GM12872 (cell line): ENCODE measurements around the gene GRID1.

Experiments
- TF ChIP-seq, protein P1 (sequence below): IDR thresholded peaks from 3 replicates; pipeline ENCODE4 v1.5.1; 2011; ENCODE audit warnings: low read depth, mild to moderate bottlenecking, low read length, moderate library complexity; ENCODE audit not compliant: insufficient read depth

The GRID1 gene

DNA sequence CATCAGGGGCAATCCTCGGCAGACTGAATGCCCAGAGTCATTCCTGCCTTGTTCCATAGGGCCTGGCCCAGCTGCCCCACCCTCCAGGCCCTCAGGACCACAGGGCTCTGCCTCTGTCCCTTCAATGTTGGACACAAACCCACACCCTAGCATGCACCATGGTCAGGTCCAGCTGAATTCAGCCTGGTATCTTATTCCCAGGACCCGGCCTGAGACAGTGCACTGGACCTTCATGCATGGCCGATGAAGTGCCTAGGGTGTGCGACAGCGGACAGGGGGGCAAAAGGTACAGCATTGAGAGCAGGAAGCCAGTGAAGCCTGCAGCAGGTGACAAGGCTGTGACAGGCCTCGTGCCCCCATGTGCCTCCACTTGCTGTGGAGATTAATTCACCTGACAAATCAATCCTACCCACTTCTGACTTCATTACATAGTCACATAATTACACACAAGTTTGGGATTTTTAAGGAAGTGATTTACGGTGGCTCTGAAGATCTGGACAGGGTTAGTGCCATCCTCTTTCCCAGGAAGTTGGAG lies 261.9 kb downstream of the GRID1 start:
- TF ChIP-seq, protein P1, sequence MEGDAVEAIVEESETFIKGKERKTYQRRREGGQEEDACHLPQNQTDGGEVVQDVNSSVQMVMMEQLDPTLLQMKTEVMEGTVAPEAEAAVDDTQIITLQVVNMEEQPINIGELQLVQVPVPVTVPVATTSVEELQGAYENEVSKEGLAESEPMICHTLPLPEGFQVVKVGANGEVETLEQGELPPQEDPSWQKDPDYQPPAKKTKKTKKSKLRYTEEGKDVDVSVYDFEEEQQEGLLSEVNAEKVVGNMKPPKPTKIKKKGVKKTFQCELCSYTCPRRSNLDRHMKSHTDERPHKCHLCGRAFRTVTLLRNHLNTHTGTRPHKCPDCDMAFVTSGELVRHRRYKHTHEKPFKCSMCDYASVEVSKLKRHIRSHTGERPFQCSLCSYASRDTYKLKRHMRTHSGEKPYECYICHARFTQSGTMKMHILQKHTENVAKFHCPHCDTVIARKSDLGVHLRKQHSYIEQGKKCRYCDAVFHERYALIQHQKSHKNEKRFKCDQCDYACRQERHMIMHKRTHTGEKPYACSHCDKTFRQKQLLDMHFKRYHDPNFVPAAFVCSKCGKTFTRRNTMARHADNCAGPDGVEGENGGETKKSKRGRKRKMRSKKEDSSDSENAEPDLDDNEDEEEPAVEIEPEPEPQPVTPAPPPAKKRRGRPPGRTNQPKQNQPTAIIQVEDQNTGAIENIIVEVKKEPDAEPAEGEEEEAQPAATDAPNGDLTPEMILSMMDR: no peak

DNA sequence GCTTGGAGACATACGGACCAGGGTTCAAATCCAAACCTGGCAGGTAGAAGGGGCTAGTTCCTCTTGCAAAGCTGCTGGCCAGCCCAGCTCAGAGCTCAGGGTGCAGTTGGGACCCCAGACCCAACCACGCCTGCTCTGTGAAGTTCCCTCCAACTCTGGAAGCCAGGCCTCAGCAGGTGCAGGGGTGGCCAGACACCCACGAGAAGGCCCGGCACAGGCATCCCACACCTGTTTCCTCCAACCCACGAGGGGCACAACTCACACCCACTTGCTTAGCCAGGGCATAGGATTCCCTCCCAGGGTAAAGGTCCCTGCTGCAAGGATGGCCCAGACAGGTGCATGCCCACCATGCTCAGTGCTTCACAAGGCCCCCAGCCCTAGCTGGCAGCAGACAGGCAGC lies 262.4 kb downstream of the GRID1 start:
- TF ChIP-seq, protein P1: no peak

DNA sequence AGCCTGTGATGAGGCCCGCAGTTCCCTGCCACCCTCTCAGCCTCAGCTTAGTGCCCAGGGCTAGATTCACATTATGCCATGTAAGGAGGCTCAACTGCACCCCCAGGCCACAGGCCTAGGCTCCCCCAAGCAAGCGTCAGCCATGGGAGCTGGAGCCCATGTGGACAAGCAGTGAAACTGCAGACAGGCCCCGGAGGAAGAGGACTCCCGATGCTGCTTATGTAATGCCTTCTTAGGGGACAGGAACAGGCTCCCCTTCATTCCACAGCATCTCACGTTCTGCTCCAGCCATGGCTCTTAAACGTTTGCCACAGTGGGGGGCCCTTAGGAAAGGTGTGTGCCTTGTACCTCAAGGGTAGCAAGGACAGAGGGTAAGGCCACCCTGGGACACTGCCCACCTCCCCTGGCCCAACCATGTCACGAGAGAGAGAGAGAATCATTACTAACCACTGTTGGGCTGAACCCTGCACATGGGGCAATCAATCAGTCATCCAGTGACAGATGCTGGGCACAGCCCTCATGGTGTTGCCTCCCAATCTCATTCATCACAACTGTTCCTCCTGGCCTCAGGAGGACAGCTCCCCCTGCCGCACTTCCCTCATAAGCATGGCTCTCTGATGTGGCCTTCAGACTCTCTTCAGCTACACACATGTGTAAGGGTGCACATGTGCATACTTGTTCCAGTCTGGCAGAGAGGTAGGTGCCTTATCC lies 263.0 kb downstream of the GRID1 start:
- TF ChIP-seq, protein P1: peak; percentile 37; the same call in 2 of the 3 replicates

DNA sequence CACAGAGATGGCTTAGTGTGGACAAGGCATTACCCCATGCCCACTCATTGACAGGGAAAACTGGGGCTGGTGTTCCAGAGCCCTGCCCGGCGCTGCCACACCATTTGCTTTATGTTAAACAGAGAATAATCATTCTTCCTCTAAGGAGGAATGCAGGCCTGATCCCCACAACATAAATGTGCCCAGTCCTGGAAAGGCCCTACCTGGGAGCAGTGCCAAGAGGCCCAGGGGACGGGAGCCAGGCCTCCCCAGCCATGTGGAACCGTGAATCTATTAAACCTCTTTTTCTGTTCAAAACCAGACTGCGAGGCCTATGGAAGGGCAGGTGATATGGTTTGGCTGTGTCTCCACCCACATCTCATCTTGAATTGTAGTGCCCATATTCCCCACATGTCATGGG lies 264.1 kb downstream of the GRID1 start:
- TF ChIP-seq, protein P1: no peak

DNA sequence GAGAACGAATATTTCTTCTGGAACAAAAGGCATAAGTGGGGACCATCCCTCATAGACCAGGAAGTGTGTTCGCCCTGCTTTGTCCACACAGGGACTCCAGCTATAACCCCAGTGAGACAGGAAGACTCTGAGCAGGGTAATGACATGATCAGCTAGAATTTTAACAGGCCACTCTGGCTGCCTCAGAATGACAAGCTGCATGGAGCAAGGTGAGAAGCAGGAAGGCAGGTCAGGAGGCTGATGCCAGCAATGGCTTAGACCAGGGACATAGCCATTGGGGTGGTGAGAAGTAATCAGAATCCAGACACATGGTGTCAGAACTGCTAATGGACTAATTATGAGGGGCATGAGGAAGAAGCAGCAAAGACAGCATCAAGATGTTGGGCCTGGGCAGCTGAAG lies 264.6 kb downstream of the GRID1 start:
- TF ChIP-seq, protein P1: no peak

DNA sequence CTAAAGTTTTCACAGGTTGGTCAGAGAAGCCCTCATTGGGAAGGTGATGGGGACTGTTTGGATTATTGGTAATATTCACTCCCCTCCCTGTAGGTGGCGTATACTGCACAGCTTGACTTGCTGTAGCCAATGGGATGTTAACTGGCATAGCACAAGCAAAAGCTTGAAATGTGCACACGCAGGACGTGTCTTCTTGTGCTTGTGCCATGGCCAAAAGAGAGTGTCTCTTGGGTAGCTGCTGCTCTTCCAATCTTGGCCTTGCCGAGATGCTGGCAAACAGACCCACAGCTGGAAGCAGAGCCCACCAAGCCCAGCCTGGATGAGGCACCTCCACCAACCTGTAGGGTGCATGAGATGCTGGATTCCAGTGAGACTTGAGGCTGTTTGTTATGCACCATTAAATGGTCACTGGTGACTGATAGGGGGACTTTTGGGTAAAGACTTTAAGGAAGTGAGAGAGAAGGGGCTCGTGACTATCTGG lies 266.0 kb downstream of the GRID1 start:
- TF ChIP-seq, protein P1: peak; percentile 73

DNA sequence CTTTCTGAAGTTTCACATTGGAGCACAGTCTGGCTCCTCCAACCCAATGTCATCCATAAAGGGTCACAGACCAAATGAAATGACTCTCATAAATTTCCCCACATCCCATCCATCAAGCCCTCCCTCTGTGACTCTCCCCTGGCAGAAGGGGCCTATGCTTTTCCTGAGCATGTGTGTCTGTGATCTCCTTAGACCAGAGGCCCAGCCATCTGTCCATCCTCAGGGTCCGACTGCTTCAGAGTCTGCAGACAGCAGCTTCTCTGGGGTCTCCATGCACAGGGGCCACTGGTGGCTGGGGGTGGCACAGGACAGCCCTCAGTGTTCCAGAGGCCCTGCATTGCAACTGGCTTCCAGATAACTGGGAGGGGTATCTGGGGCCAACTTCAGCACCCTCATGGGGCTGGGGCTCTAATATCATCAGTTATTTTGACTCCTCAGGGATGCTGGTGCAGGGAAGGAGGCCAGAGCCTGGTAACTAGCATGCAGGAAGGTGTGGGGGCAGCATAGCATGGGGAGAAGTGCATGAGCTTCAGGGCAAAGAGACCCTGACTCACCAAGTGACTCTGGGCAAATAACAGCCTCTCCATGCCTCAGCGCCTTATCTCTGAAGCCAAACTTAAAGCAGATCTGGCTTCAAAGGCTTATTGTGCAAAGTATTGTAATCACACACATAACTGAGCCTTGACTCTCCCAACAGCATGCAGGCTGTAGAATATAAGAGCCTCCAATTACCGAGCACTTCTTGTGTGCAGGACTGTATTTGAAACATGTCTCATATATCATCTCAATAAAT lies 266.9 kb downstream of the GRID1 start:
- TF ChIP-seq, protein P1: no peak
